K562 (cell line): ENCODE data around the gene LARP4B. TPM values are rescaled to one million over a fixed set of nuclear protein-coding genes. Genes with fewer than 3 reads are reported as not detected.

ENCODE experiments used
- CEBPZ ChIP-seq: fragments of 150-350 bp; IDR thresholded peaks from 2 replicates; pipeline ENCODE4 v1.6.1; 2014; ENCODE audit warnings: low read depth, mild to moderate bottlenecking, low read length, borderline replicate concordance
- CREB3 ChIP-seq: fragments of 450-650 bp; conservative IDR thresholded peaks from 2 replicates; pipeline ENCODE4 v1.6.1; 2016; ENCODE audit warnings: missing genetic modification characterization, low read depth, mild to moderate bottlenecking, missing compliant biosample characterization, moderate library complexity
- HDAC3 ChIP-seq: fragments of 450-650 bp; IDR thresholded peaks from 2 replicates; pipeline ENCODE4 v1.6.1; 2018; ENCODE audit warnings: borderline replicate concordance, mild to moderate bottlenecking, moderate library complexity; ENCODE audit not compliant: partially characterized antibody
- MEF2D ChIP-seq: conservative IDR thresholded peaks from 2 replicates; pipeline ENCODE4 v1.6.1; 2016; ENCODE audit warnings: low read depth, missing genetic modification characterization, missing compliant biosample characterization
- NBN ChIP-seq: fragments of 450-650 bp; IDR thresholded peaks from 2 replicates; pipeline ENCODE4 v1.6.1; 2016; ENCODE audit warnings: low read depth, mild to moderate bottlenecking
- POLR2A ChIP-seq: fragments of 450-650 bp; conservative IDR thresholded peaks from 2 replicates; pipeline ENCODE4 v1.6.1; 2016
- PRPF4 ChIP-seq: fragments of 200-400 bp; formaldehyde crosslinking; IDR thresholded peaks from one replicate; pipeline ENCODE4 v1.6.1; 2017; ENCODE audit warnings: low read length, low read depth, mild to moderate bottlenecking; ENCODE audit not compliant: insufficient read depth, poor library complexity, severe bottlenecking
- polyA plus RNA-seq, 8 experiments: library from polyadenylated mRNA; depleted of rRNA in 4 of 8; stranded (reverse) in 5 of 8; unstranded in 3 of 8; fragments of >200 nt; fragmentation: Nextera tagmentation in 2 of 8; fragmentation: Illumina TruSeq in 1 of 8; extraction: Ambion mirVana in 2 of 8; extraction: Trizol in 1 of 8; gene quantifications; 2 replicates each; pipeline versions ENCODE4 v1.2.1 to v1.2.3, GENCODE V29; 2011 to 2014; ENCODE audit warnings: inconsistent platforms in 1 of 8, missing spikeins in 1 of 8
- total RNA-seq, 7 experiments: library from RNA; depleted of rRNA in 6 of 7; stranded (reverse); fragments of >200 nt in 6 of 7; fragmentation: Illumina TruSeq in 2 of 7; extraction: Trizol in 2 of 7; gene quantifications; 2 replicates each; pipeline versions ENCODE4 v1.2.1 to v1.2.3, GENCODE V29; 2011 to 2021; ENCODE audit warnings: low replicate concordance in 1 of 7

LARP4B gene
- total and polyA plus RNA-seq, 9 of the 15 experiments (the other 6 are each of a cell fraction or from before 2014, with no cell fraction given), result 11.8 to 130 (median 42.6) TPM

GRCh38 chr10:774223-774622 is 157.3 kb downstream of the LARP4B start (continued):
- TF ChIP-seq PRPF4 (no peak), CEBPZ (no peak), NBN (no peak), CREB3 (no peak), HDAC3 (no peak), MEF2D (tag) (no peak), POLR2A (no peak)
